ENCODE results near the gene GCNA. TPM values are rescaled to one million over a fixed set of nuclear protein-coding genes. Genes with fewer than 3 reads are reported as not detected.

Gene GCNA
- total and polyA plus RNA-seq, 2 of the 13 experiments (the other 11 are each of a cell fraction or from before 2014, with no cell fraction given) = 0.38 to 0.66 TPM

DNA sequence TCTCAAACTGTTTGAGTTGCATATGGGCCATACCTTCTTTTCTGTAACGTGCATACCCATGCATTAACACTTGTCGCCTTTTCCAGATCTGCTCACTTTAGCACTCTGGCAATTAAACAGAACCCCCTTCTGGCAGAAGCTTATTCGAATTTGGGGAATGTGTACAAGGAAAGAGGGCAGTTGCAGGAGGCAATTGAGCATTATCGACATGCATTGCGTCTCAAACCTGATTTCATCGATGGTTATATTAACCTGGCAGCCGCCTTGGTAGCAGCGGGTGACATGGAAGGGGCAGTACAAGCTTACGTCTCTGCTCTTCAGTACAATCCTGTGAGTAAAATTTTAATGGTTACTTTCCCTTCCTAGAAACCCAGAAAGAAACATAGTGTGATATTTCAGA is 40.5 kb upstream of the GCNA start:
- peaks cover 1 to 12% of the 10 kb centered on the region in 2 experiments for H3K36me3 ChIP-seq (replicated peaks in 1 of 2; ENCODE audit: control insufficient read depth in 1 of 2, insufficient read depth in 2 of 2, low read length in 2 of 2)
- intact Hi-C loops (cut with micrococcal nuclease; ENCODE audit: unreplicated experiment) = no loop called here
- in situ Hi-C loops (cut with HindIII; ENCODE audit: extremely low pct_ligation_motif_present, low pct_unique_long_range_greater_than_20kb) = no loop called here
- H3K4me1 ChIP-seq (ENCODE audit: insufficient read depth, low read length) = peaks cover 49% of the 10 kb centered on the region
- no peaks in the 10 kb centered on the region for H3K9me3 ChIP-seq (ENCODE audit: low read length)
- H2AFZ ChIP-seq (ENCODE audit: low read length) = no peak overlapping the region
- POLR2A ChIA-PET = no interaction called here
- H3K79me2 ChIP-seq (ENCODE audit: insufficient read depth, low read length) = peaks cover 91% of the 10 kb centered on the region
- H3K27ac ChIP-seq (ENCODE audit: extremely low read length, insufficient read depth, low read length) = no peak overlapping the region
- CTCF ChIA-PET (ENCODE audit: low intra/inter-chr PET ratio, low total read pairs) = no interaction called here
- FAIRE-seq (no peak), DNase-seq (ENCODE audit: low spot score) (no peak), ATAC-seq (no peak)
- no peak for TF ChIP-seq ZNF160 (CRISPR knock-in tag; IDR thresholded peaks at IDR 0.05)
- no peak for TF ChIP-seq IKZF4 (CRISPR knock-in tag; IDR thresholded peaks at IDR 0.05; ENCODE audit: borderline replicate concordance, low read depth, not compliant biosample characterization)
- no peak for TF ChIP-seq CHCHD3 (CRISPR knock-in tag; IDR thresholded peaks at IDR 0.05)
- TF ChIP-seq ZNF546 (CRISPR knock-in tag; conservative IDR thresholded peaks at IDR 0.05) = no peak
- TF ChIP-seq, protein P1, sequence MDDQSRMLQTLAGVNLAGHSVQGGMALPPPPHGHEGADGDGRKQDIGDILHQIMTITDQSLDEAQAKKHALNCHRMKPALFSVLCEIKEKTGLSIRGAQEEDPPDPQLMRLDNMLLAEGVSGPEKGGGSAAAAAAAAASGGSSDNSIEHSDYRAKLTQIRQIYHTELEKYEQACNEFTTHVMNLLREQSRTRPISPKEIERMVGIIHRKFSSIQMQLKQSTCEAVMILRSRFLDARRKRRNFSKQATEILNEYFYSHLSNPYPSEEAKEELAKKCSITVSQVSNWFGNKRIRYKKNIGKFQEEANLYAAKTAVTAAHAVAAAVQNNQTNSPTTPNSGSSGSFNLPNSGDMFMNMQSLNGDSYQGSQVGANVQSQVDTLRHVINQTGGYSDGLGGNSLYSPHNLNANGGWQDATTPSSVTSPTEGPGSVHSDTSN (CRISPR knock-in tag; IDR thresholded peaks at IDR 0.05; ENCODE audit: borderline replicate concordance) = no peak
- no peak for TF ChIP-seq SP2 (CRISPR knock-in tag; IDR thresholded peaks at IDR 0.05)
- TF ChIP-seq, protein P2, sequence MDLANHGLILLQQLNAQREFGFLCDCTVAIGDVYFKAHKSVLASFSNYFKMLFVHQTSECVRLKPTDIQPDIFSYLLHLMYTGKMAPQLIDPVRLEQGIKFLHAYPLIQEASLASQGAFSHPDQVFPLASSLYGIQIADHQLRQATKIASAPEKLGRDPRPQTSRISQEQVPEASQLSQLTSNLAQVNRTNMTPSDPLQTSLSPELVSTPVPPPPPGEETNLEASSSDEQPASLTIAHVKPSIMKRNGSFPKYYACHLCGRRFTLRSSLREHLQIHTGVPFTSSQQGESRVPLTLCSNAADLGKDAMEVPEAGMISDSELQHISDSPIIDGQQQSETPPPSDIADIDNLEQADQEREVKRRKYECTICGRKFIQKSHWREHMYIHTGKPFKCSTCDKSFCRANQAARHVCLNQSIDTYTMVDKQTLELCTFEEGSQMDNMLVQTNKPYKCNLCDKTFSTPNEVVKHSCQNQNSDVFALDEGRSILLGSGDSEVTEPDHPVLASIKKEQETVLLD (CRISPR knock-in tag; IDR thresholded peaks at IDR 0.05; ENCODE audit: low read depth) = no peak
- no peak for TF ChIP-seq MEIS1 (CRISPR knock-in tag; IDR thresholded peaks at IDR 0.05; ENCODE audit: borderline replicate concordance)
- no peak for TF ChIP-seq XBP1 (CRISPR knock-in tag; IDR thresholded peaks at IDR 0.05)
- TF ChIP-seq ZNF484 (CRISPR knock-in tag; IDR thresholded peaks at IDR 0.05; ENCODE audit: borderline replicate concordance, low read depth) = no peak
- no peak for TF ChIP-seq ZNF550 (CRISPR knock-in tag; IDR thresholded peaks at IDR 0.05; ENCODE audit: borderline replicate concordance)
- TF ChIP-seq, protein P3, sequence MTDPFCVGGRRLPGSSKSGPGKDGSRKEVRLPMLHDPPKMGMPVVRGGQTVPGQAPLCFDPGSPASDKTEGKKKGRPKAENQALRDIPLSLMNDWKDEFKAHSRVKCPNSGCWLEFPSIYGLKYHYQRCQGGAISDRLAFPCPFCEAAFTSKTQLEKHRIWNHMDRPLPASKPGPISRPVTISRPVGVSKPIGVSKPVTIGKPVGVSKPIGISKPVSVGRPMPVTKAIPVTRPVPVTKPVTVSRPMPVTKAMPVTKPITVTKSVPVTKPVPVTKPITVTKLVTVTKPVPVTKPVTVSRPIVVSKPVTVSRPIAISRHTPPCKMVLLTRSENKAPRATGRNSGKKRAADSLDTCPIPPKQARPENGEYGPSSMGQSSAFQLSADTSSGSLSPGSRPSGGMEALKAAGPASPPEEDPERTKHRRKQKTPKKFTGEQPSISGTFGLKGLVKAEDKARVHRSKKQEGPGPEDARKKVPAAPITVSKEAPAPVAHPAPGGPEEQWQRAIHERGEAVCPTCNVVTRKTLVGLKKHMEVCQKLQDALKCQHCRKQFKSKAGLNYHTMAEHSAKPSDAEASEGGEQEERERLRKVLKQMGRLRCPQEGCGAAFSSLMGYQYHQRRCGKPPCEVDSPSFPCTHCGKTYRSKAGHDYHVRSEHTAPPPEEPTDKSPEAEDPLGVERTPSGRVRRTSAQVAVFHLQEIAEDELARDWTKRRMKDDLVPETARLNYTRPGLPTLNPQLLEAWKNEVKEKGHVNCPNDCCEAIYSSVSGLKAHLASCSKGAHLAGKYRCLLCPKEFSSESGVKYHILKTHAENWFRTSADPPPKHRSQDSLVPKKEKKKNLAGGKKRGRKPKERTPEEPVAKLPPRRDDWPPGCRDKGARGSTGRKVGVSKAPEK (CRISPR knock-in tag; IDR thresholded peaks at IDR 0.05; ENCODE audit: borderline replicate concordance) = no peak
- TF ChIP-seq, protein P4, sequence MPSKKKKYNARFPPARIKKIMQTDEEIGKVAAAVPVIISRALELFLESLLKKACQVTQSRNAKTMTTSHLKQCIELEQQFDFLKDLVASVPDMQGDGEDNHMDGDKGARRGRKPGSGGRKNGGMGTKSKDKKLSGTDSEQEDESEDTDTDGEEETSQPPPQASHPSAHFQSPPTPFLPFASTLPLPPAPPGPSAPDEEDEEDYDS (CRISPR knock-in tag; IDR thresholded peaks at IDR 0.05) = no peak
- TF ChIP-seq ZMYM4 (CRISPR knock-in tag; IDR thresholded peaks at IDR 0.05) = no peak
- TF ChIP-seq ZNF773 (CRISPR knock-in tag; IDR thresholded peaks at IDR 0.05; ENCODE audit: borderline replicate concordance) = no peak
- TF ChIP-seq ZFX (CRISPR knock-in tag; IDR thresholded peaks at IDR 0.05; ENCODE audit: low read depth) = no peak
- TF ChIP-seq NR2F1 (CRISPR knock-in tag; IDR thresholded peaks at IDR 0.05) = no peak
- TF ChIP-seq TEAD2 (CRISPR knock-in tag; IDR thresholded peaks at IDR 0.05) = no peak
- TF ChIP-seq NR2F6 (IDR thresholded peaks at IDR 0.05) = no peak
- no peak for TF ChIP-seq NR2F6 (CRISPR knock-in tag; IDR thresholded peaks at IDR 0.05)
- TF ChIP-seq ZNF790 (CRISPR knock-in tag; IDR thresholded peaks at IDR 0.05; ENCODE audit: borderline replicate concordance) = no peak
- no TSS peak for BruUV-seq (replicated peaks)
- 94% methylated on average over 9 of the region's 9 CpGs for WGBS (ENCODE audit: low lambda C conversion rate)
- no peaks in the 10 kb centered on the region; a peak in 1 of 5 replicates for H3K27me3 ChIP-seq (ENCODE audit: control insufficient read depth in 1 of 2, insufficient read depth in 2 of 2, low read length in 2 of 2)
- no peak overlapping the region for H3K9ac ChIP-seq (ENCODE audit: insufficient read depth, low read depth, low read length)
- no peak overlapping the region for H3K4me3 ChIP-seq (replicated peaks in 1 of 3; ENCODE audit: insufficient read depth in 1 of 3, low read depth in 2 of 3, low read length in 3 of 3)
- 0 out of 2 replicates have a peak overlapping the region, but pooled peaks have one; percentile 27 for H3K4me2 ChIP-seq (ENCODE audit: low read depth, low read length)
- peaks cover 78% of the 10 kb centered on the region for H4K20me1 ChIP-seq (ENCODE audit: insufficient read depth, low read length)
